SIG-M5 treated with dmso at 0.1 percent for 504 hours (cell line): ENCODE measurements around the gene UBE3D.
"Not testable (repeated sequence)": the region's sequence is repeated elsewhere in the genome, so short reads cannot be mapped to it uniquely, and the experiment has no call there.

Source experiments
- DNase-seq: peaks from one replicate; lab custom pipeline; 2025; ENCODE audit not compliant: unreplicated experiment; lab: John Stamatoyannopoulos, UW

Gene UBE3D

GRCh38 chr6:82980086-82980485 is 85.6 kb downstream of the UBE3D start:
- DNase-seq: no peak

GRCh38 chr6:82979657-82980056 is 86.0 kb downstream of the UBE3D start:
- DNase-seq: no peak

- DNase-seq: no peak
Observed at GRCh38 chr6:82978362-82978945, 87.2 kb downstream of the UBE3D start.

GRCh38 chr6:82976179-82976578 is 89.5 kb downstream of the UBE3D start:
- DNase-seq: no peak

- DNase-seq: no peak
Observed at GRCh38 chr6:82971877-82972460, 93.7 kb downstream of the UBE3D start.

GRCh38 chr6:82970839-82971238 is 94.8 kb downstream of the UBE3D start:
- no peak for DNase-seq

GRCh38 chr6:82968708-82969107 is 96.9 kb downstream of the UBE3D start:
- no peak for DNase-seq

GRCh38 chr6:82963191-82963925 is 102.3 kb downstream of the UBE3D start:
- no peak for DNase-seq

- DNase-seq: no peak
Observed at GRCh38 chr6:82959385-82959941, 106.2 kb downstream of the UBE3D start.

- no peak for DNase-seq
Observed at GRCh38 chr6:82958551-82958950, 107.1 kb downstream of the UBE3D start.

GRCh38 chr6:82957868-82958245 is 107.8 kb downstream of the UBE3D start:
- DNase-seq: no peak

- DNase-seq: no peak
Observed at GRCh38 chr6:82957171-82957867, 108.3 kb downstream of the UBE3D start.

GRCh38 chr6:82955841-82956240 is 109.8 kb downstream of the UBE3D start:
- no peak for DNase-seq

GRCh38 chr6:82954937-82955577 is 110.6 kb downstream of the UBE3D start:
- DNase-seq: no peak

GRCh38 chr6:82954356-82954755 is 111.3 kb downstream of the UBE3D start:
- DNase-seq: no peak

- DNase-seq: no peak
Observed at GRCh38 chr6:82953871-82954270, 111.8 kb downstream of the UBE3D start.

GRCh38 chr6:82951935-82952334 is 113.7 kb downstream of the UBE3D start:
- no peak for DNase-seq

GRCh38 chr6:82951389-82951788 is 114.3 kb downstream of the UBE3D start:
- DNase-seq: no peak

- DNase-seq: not testable (repeated sequence)
Observed at GRCh38 chr6:82930915-82931314, 134.7 kb downstream of the UBE3D start.

GRCh38 chr6:82924799-82925535 is 140.7 kb downstream of the UBE3D start:
- DNase-seq: no peak
